ENCODE measurements around the gene WBP1L.

DNA sequence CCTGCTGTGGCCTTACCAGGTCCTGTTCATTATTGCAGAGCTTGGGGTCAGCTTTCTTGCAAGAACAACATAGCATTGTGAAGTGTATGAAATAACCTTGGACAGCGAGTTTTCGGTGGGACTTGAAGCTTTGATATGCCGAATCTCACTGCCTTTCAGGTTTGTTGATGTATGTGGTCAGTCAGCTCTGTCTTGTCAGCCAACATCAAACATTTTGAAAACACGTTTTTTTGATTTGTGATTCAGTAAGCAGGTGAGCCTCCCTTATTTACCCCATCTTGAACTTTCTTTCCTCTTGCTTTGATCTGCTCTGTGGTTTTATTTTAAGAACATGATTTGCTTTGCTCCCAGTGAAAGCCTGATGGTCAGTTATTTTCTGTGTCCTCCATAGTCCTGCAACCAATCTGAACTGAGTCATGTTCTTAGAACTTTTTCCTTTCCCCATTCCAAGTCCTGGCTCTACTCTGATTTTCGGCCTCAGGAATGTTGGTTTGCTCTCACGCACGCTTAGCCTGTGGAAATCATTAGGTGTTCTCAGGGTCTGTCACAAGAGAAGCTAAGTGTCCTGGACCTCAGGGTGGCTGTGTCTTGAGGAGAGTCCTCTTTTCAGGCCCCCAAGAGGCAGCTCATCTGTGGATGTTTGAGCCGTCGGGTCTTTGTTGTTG lies 8.7 kb downstream of the WBP1L start:
- TF ChIP-seq, protein P1, sequence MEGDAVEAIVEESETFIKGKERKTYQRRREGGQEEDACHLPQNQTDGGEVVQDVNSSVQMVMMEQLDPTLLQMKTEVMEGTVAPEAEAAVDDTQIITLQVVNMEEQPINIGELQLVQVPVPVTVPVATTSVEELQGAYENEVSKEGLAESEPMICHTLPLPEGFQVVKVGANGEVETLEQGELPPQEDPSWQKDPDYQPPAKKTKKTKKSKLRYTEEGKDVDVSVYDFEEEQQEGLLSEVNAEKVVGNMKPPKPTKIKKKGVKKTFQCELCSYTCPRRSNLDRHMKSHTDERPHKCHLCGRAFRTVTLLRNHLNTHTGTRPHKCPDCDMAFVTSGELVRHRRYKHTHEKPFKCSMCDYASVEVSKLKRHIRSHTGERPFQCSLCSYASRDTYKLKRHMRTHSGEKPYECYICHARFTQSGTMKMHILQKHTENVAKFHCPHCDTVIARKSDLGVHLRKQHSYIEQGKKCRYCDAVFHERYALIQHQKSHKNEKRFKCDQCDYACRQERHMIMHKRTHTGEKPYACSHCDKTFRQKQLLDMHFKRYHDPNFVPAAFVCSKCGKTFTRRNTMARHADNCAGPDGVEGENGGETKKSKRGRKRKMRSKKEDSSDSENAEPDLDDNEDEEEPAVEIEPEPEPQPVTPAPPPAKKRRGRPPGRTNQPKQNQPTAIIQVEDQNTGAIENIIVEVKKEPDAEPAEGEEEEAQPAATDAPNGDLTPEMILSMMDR (conservative IDR thresholded peaks at IDR 0.05; ENCODE audit: low read length): no peak
- no peak for TF ChIP-seq EZH2phosphoT487 (IDR thresholded peaks at IDR 0.05; ENCODE audit: borderline replicate concordance, low read depth, low read length)
